HG03135 (cell line): Measurements from ENCODE around the gene GPRIN3.

Source experiments
- ATAC-seq: cut with Tn5 transposase; IDR thresholded peaks from one replicate; pipeline ENCODE4 v1.9.1; 2021; ENCODE audit warnings: mild to moderate bottlenecking, moderate library complexity; ENCODE audit not compliant: unreplicated experiment

The GPRIN3 gene

GRCh38 chr4:89294573-89295269 lies 12.9 kb downstream of the GPRIN3 start:
- peak; percentile 86 for ATAC-seq

- no peak for ATAC-seq
Observed at GRCh38 chr4:89293299-89293698, 14.3 kb downstream of the GPRIN3 start.

GRCh38 chr4:89290727-89291516 lies 16.7 kb downstream of the GPRIN3 start:
- no peak for ATAC-seq

GRCh38 chr4:89289312-89289711 lies 18.3 kb downstream of the GPRIN3 start:
- ATAC-seq: no peak

GRCh38 chr4:89288430-89288829 lies 19.2 kb downstream of the GPRIN3 start:
- no peak for ATAC-seq

- no peak for ATAC-seq
Observed at GRCh38 chr4:89287945-89288344, 19.7 kb downstream of the GPRIN3 start.

GRCh38 chr4:89285745-89286144 lies 21.9 kb downstream of the GPRIN3 start:
- ATAC-seq: no peak

- ATAC-seq: no peak
Observed at GRCh38 chr4:89284828-89285227, 22.8 kb downstream of the GPRIN3 start.

GRCh38 chr4:89284020-89284424 lies 23.6 kb downstream of the GPRIN3 start:
- ATAC-seq: no peak

- no peak for ATAC-seq
Observed at GRCh38 chr4:89283226-89284009, 24.2 kb downstream of the GPRIN3 start.

- ATAC-seq: no peak
Observed at GRCh38 chr4:89279385-89279784, 28.2 kb downstream of the GPRIN3 start.

GRCh38 chr4:89277412-89277811 lies 30.2 kb downstream of the GPRIN3 start:
- ATAC-seq: no peak

GRCh38 chr4:89276296-89276695 lies 31.3 kb downstream of the GPRIN3 start:
- no peak for ATAC-seq

GRCh38 chr4:89275587-89275986 lies 32.0 kb downstream of the GPRIN3 start:
- no peak for ATAC-seq

GRCh38 chr4:89273741-89274141 lies 33.9 kb downstream of the GPRIN3 start:
- no peak for ATAC-seq

GRCh38 chr4:89270792-89271191 lies 36.8 kb downstream of the GPRIN3 start:
- ATAC-seq: no peak

- no peak for ATAC-seq
Observed at GRCh38 chr4:89269121-89269666, 38.4 kb downstream of the GPRIN3 start.

- ATAC-seq: no peak
Observed at GRCh38 chr4:89268679-89269078, 38.9 kb downstream of the GPRIN3 start.

GRCh38 chr4:89267846-89268245 lies 39.8 kb downstream of the GPRIN3 start:
- ATAC-seq: no peak

GRCh38 chr4:89267392-89267791 lies 40.2 kb downstream of the GPRIN3 start:
- no peak for ATAC-seq

- ATAC-seq: no peak
Observed at GRCh38 chr4:89266128-89266527, 41.5 kb downstream of the GPRIN3 start.
